Endothelial cell (in vitro differentiated cells): ENCODE results near the gene PIAS4. TPM values are rescaled to one million over a fixed set of nuclear protein-coding genes. Genes with fewer than 3 reads are reported as not detected.
A peak's percentile ranks its signal among the peaks of the same experiment; 100 is the strongest.

Source experiments
- DNase-seq: peaks from one replicate; pipeline ENCODE4 v3.0.0; 2021; ENCODE audit warnings: low spot score
- H3K27ac Mint-ChIP-seq: one replicate; pipeline ENCODE4 v1.8.0; 2021; ENCODE audit warnings: mixed read lengths, inconsistent platforms; ENCODE audit not compliant: unreplicated experiment
- H3K27me3 Mint-ChIP-seq: one replicate; pipeline ENCODE4 v1.8.0; 2021; ENCODE audit warnings: mild to moderate bottlenecking, moderate library complexity, mixed read lengths, inconsistent platforms; ENCODE audit not compliant: unreplicated experiment
- H3K36me3 Mint-ChIP-seq: one replicate; pipeline ENCODE4 v1.8.0; 2021; ENCODE audit warnings: mild to moderate bottlenecking, low read depth, mixed read lengths, inconsistent platforms; ENCODE audit not compliant: unreplicated experiment
- H3K4me1 Mint-ChIP-seq: one replicate; pipeline ENCODE4 v1.8.0; 2021; ENCODE audit warnings: mild to moderate bottlenecking, mixed read lengths, inconsistent platforms; ENCODE audit not compliant: unreplicated experiment
- H3K4me3 Mint-ChIP-seq: one replicate; pipeline ENCODE4 v1.8.0; 2021; ENCODE audit warnings: mild to moderate bottlenecking, mixed read lengths, inconsistent platforms; ENCODE audit not compliant: unreplicated experiment
- H3K9me3 Mint-ChIP-seq: one replicate; pipeline ENCODE4 v1.8.0; 2021; ENCODE audit warnings: mixed read lengths, inconsistent platforms; ENCODE audit not compliant: unreplicated experiment
- CTCF ChIP-seq: fragments of 200-600 bp; sonication (generic); IDR thresholded peaks from one replicate; pipeline ENCODE4 v1.5.0; 2021; ENCODE audit warnings: antibody characterized with exemption; ENCODE audit not compliant: unreplicated experiment
- total RNA-seq: library from RNA; stranded (reverse); fragmentation: NEBNext Ultra II Directional; extraction: Animal tissue kit (Norgen Biotek cat#: 25700); gene quantifications from one replicate; pipeline ENCODE4 v1.2.1, GENCODE V29; 2021; ENCODE audit not compliant: unreplicated experiment

PIAS4 gene
- total RNA-seq, 1 donor from 2014 or later = 41.2 TPM

- peaks cover 1% of the 10 kb centered on the region for H3K27me3 Mint-ChIP-seq
- H3K4me1 Mint-ChIP-seq = peaks cover 3% of the 10 kb centered on the region
- no peak overlapping the region for H3K4me3 Mint-ChIP-seq
- no peaks in the 10 kb centered on the region for H3K9me3 Mint-ChIP-seq
- H3K36me3 Mint-ChIP-seq = no peaks in the 10 kb centered on the region
- no peak for TF ChIP-seq CTCF
- DNase-seq = no peak
- H3K27ac Mint-ChIP-seq = no peak overlapping the region
Observed at GRCh38 chr19:4061683-4062418, 54.3 kb downstream of the PIAS4 start.

- TF ChIP-seq CTCF = no peak
- DNase-seq = no peak
- no peaks in the 10 kb centered on the region for H3K27me3 Mint-ChIP-seq
- H3K27ac Mint-ChIP-seq = no peak overlapping the region
- no peaks in the 10 kb centered on the region for H3K9me3 Mint-ChIP-seq
- H3K36me3 Mint-ChIP-seq = no peaks in the 10 kb centered on the region
- H3K4me1 Mint-ChIP-seq = peaks cover 3% of the 10 kb centered on the region
- no peak overlapping the region for H3K4me3 Mint-ChIP-seq
Observed at GRCh38 chr19:4062419-4063368, 55.2 kb downstream of the PIAS4 start.

GRCh38 chr19:4063369-4064148 is 56.0 kb downstream of the PIAS4 start:
- no peak for TF ChIP-seq CTCF
- Mint-ChIP-seq H3K4me3 (peak overlapping the region; percentile 90), H3K9me3 (no peaks in the 10 kb centered on the region), H3K27ac (peak overlapping the region; percentile 81), H3K4me1 (peaks cover 3% of the 10 kb centered on the region), H3K27me3 (peaks cover 6% of the 10 kb centered on the region), H3K36me3 (no peaks in the 10 kb centered on the region)
- no peak for DNase-seq

- TF ChIP-seq CTCF = no peak
- Mint-ChIP-seq H3K27ac (no peak overlapping the region), H3K4me3 (peak overlapping the region; percentile 90), H3K9me3 (no peaks in the 10 kb centered on the region), H3K4me1 (peaks cover 3% of the 10 kb centered on the region), H3K36me3 (no peaks in the 10 kb centered on the region), H3K27me3 (peaks cover 6% of the 10 kb centered on the region)
- no peak for DNase-seq
Observed at GRCh38 chr19:4064149-4064495, 56.6 kb downstream of the PIAS4 start.
